LoVo (cell line): ENCODE results near the gene AIRE.

Experiments
- DNase-seq: peaks from one replicate; pipeline ENCODE4 v3.0.0-alpha.2; 2016; ENCODE audit warnings: low spot score

AIRE gene

DNA sequence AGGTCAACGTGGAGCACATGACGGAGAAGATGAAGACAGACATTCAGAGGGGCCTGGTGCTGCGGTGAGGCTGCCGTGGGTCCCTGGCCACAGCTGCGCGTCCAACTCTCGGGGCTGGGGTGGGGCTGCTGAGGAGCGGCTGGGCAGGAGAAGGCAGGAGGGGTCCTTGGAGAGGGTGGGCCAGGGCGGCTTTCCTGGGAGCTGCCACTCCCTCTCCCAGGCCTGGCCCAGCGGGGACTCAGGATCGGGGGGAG, 39.1 kb downstream of the AIRE start:
- no peak for DNase-seq

DNA sequence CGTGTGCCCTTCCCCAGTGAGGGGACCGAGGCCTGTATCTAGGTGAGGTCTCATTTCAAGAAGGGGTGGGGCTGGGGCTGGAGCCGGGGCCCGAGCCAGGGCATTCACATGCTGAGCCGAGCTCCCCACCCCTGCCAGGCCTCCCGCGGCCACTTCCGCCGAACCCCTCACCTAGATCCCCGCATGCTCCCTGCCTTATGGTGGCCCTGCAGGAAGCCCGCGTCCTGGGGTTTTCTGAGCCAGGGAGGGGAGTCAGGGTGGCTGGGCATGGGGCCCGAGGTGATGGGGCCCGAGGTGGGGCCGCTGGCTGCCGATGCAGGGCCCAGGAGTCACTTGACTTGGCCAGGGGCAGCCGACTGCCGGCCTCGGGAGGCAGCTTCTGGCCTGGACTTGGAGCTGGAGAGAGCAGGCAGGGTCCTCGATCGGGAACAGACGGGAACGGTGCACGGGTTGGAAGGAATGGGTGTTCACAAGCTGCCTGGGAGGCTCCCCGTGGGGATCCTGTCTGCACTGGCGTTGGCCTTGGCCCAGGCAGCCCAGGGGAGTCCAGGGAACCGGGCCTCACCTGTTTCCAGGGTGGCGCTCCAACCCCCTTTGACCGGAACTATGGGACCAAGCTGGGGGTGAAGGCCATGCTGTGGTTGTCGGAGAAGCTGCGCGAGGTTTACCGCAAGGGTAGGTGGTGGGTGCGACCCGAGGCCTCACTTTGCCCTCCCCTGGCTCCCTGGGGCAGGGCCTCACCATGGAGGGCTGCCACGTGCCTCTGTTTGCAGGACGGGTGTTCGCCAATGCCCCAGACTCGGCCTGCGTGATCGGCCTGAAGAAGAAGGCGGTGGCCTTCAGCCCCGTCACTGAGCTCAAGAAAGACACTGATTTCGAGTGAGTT, 40.0 kb downstream of the AIRE start:
- no peak for DNase-seq

DNA sequence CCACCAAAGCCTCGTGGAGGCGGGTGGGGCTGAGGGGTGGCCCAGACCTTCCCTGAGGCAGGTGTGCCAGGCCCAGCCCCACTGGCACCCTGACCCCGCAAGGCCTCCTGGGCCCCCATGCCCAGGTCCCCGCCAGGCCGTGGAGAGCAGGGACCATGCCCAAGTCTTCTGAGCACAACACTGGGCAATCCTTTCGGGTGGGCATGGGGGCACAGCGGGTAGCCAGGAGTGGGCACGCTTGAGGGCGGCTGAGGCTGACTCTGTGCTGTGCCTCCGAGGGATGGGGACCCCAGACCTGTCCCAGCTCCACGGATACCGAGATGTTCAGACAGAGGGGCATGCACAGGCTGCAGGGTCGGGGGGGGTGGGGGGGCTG, 40.6 kb downstream of the AIRE start:
- DNase-seq: no peak

DNA sequence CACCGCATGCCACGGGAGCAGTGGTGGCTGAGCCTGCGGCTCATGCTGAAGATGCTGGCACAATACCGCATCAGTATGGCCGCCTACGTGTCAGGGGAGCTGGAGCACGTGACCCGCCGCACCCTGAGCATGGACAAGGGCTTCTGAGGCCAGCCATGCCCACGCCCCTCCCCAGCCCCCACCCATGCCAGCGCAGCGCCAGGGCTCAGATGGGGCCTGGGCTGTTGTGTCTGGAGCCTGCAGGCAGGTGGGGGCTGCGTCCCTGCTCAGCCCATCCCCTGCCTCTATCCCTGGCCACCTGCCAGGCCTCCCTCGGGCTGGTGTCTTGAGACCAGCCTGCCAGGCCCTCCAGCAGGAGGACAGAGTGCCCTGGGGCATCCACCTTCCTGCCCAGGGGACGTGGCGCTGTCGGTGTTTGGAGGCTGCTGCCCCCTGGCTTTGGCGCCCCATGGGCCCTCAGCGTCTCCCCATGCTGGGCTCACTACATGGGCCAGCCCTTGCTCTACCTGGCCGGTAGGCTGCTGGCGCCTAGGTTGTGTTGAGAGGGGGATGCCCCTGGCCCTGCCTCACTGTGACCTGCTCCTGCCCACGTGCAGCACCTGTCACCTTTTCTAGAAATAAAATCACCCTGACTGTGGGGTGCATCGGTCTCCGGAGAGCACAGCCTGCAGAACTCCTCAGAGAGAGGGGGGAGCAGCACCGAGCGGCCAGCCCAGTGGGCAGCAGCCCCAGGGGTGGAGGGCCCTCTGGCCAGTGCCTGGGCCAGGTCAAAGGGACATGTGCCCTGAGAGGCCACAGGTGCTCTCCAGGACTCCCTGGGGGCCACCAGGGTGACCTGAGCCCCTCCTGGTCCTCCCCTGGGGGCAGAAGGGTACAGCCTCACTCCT, 41.3 kb downstream of the AIRE start:
- no peak for DNase-seq

DNA sequence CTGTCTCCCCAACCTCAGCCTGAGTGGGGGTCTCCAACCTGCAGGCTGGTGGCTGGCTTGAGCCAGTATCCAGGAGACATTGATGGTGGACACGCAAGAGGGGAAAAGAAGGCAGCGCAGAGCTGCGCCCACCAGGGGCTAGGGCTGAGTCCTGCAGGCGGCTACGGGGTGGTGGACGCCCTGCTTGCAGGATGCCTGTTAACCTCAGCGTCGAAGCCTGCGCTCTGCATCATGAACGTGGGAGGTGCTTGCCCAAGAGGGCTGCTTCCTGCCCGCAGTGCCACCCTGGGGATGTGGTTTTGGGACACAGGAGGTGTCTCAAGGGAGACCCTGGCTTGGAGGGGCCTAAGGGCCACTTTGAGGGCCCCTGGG, 41.9 kb downstream of the AIRE start:
- DNase-seq: no peak

DNA sequence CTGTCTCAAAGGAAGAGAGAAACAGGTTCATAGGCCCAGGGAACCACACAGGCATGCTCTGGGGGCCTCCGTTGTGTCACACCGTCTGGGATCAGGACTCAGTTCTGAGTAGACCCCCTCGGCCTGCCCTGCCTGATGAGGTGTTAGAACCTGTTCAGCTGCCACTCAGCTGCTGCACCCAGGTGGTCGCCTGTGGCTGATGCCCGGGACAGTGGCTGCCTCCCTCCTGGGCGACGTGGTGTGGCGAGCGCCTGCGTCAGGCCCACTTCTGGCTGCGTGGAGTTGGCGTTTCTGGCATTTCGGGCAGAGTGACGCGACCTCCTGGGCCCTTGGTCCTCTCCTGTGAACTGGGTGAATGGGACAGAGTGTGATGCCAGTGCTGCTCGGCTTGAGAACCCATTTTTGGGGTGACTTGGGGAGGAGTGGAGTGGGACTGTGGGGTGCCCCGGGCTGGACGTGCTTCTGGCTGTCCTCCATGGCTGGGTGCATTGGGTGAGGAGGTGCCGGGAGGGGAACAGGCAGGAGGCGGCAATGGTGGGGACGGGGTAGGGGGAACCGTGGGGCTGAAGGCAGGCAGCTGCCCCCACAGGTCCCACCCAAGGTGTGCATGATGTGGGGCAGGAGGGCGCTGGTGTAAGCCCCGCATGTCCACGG, 42.7 kb downstream of the AIRE start:
- DNase-seq: no peak

DNA sequence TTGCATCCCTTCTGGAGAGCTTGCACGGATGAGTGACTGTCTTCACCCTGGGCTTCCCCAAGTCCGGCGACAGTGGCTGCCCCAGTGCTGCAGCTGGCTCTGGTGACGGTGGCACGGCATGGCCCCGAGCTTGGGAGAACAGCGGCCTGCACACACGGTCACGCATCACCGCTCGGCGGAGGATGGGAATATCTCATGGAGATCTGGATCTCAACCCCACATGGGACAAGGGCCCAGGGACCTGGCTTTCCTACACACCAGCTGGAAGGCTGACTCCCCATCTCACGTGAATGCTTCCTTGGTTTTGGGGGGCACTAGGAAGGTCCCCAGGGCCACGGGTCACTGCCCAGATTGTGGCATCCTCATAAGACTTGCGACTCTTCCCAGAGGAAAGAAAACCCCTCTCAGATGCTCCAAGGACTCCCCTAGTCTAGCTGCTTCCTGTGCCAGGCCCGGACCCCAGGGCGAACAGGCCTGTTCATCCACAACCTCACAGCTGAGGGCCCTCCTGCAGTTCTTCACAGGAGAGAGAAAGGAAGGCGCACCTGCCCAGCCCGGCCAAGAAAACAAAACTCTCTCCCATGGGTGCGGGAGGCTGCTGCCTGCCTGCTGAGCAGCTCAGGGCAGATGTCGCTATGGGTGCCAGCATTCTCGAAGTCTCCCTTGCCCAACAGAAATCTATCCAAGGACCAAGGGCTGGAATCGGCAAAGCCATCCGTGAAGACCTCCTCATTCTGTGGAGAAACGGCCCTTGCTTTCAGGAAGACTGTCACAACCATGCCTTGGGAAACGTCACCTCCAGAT, 43.6 kb downstream of the AIRE start:
- DNase-seq: no peak

DNA sequence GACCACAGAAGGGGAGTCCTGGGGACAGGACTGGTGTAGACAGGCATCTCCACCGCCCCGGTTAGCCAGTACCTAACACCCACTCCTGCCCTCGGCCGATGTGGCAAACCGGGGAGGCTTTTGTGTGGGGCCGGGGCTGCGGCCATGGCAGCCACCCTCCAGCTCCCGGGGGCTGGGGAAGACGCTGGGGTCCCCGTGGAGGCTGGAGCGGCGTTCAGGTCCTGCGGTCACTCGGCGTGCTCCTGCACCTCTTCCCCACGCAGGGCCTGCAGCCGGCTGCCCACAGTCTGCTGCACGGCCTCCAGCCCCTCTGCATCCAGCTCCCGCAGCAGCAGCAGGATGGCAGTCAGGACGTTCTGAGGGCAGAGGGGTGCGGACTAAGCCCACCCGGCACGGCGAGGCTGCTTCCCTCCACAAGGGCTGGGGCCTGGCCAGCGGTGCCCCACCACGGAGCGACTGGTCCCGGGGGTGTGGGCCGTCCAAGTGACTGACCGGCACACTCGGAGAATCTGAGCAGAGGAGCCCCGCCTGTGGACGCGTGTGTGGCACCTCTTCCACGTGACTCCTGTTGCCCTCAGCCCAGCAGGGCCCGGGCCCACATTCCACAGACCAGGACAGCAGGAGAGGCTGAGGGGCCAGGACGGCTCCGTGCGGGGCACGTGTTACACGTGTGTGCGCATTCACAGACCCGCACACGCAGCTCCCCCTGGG, 44.5 kb downstream of the AIRE start:
- DNase-seq: no peak

DNA sequence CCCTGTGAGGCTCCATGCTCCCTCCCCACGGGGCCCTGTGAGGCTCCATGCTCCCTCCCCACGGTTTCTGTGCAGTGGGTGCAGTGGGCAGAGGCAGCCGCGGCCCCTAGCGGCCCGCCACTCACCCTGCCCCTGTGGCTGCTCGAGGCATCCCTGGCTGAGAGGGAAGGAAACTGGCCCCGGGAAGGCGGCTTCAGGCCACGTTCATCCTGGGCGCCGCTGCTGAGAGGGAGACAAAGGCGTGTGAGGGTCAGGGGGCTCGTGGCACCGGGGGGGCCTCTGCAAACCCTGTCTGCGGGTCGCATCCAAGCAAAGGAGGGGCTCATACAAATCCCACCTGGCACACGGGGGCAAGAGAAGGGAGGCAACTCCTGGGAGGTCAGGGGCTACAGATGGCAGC, 45.0 kb downstream of the AIRE start:
- DNase-seq: no peak

DNA sequence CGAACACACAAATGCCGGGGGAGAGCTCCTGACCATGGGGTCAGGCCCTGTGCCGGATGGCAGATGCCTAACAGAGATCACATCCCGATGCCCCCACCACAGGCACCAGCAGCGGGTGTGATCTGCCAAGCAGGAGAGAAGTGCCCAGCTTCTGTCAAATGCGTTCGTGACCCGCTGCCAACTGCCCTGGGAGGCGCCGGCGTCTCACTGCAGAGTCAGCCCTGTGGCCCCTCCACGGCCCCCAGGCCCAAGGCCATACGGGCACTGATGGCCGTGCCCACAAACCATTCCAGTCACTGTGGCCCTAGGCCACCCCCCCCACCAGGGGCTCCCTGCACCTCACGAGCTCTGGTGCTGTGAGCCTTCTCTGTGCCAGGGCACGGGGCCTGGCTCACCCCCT, 45.5 kb downstream of the AIRE start:
- DNase-seq: no peak

DNA sequence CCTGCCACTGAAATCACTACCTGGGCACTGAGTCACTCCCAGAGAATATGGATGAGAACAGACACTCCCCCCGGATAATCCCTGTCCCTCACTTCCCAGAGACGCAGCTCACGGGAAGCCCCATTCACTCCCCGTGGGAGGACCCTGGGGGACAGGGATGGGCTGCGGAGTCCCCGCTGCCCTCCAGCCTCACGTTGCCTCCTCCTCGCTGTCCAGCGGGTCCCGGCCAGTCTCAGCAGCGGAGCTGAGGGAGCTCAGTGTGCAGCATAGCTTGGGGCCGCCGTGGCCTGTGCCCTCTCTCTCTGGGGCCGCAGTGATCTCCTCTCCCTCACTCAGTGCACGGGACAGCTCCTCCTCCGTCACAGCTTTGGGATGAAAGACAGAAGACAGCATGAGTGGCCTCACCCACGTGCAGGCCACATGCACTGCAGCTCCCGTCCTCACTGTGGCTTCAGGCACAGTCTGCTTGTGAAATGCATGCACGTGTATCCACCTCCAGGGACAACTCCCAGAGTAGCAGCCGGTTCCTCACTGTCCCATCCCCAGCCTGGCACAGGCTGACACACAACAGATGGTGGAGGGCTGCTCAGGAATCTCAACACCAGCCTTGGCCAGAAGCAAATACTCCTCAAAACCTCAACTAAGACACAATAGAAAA, 46.1 kb downstream of the AIRE start:
- no peak for DNase-seq

DNA sequence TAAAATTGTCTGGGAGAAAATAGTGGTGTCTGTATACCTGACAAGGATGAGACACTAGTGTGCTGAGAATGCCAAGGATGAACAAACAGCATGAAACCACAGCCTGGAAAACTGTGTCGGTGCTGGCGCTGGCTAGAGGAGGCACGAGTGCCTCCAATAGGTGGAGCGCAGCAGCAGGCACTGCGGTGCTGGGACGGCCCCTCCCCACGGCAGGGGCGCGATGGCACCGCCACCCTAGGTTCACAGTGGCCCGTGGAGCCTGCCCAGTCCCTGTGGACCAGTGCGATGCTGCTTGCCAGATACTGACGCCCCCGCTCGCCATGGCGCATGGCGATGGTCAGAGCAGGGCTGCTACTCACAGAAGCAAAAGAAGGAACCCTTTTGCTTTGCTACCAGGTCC, 46.7 kb downstream of the AIRE start:
- DNase-seq: no peak

DNA sequence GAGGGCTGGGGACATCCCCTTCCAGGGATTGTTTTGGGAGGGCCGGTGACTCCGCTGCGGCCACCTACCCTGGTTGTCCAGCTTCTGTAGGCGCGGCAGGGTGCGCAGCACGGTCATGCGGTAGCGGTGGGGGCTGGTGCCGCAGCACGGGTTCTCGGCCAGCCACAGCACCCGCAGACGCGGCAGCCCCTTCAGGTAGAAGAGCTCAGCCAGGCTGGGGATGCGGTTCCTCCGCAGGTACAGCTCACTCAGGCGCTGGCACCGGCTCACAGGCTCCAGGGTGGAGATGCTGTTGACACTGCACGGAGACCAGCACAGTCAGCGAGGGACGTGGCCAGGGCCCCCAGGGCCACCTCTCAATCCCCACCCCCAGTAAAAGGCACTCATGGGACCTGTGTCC, 47.3 kb downstream of the AIRE start:
- DNase-seq: no peak

DNA sequence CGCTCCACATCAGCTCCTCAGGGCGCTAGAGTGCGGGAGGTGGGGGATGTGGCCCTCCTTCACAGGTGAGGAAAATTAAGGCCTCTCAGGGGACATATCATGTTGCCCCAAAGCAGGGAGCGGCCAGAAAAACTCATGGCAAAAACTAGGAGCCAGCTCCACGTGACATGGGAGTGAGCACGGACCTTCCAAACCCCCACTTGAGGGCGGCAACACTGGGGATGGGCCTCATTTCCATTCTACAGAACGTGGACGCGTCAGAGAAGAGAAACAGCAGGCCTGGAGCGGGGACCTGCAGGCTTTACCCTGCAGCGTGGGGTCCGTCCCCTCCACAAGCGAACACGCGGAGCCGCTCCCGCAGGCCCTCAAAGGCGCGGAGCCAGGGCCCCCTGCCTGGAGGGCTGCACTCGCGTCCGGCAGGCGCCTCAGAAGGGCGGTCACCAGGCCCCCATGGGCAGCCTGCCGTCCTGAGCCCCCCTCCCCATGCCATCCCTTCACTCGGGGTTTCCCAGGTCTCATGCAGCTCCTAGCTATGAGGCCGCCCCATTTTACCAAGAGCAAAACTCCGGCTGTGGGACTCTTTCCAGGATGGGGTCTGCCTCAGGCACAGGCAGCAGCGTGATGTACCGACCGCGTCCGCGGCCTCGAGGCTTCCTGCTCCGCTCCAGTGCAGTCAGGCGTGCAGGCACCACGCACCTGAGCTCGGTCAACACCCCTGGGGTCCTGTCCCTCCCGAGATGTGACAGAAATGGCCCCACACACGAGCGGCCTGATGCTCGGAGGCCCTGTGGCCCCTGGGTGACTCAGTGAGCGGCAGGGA, 48.0 kb downstream of the AIRE start:
- no peak for DNase-seq

DNA sequence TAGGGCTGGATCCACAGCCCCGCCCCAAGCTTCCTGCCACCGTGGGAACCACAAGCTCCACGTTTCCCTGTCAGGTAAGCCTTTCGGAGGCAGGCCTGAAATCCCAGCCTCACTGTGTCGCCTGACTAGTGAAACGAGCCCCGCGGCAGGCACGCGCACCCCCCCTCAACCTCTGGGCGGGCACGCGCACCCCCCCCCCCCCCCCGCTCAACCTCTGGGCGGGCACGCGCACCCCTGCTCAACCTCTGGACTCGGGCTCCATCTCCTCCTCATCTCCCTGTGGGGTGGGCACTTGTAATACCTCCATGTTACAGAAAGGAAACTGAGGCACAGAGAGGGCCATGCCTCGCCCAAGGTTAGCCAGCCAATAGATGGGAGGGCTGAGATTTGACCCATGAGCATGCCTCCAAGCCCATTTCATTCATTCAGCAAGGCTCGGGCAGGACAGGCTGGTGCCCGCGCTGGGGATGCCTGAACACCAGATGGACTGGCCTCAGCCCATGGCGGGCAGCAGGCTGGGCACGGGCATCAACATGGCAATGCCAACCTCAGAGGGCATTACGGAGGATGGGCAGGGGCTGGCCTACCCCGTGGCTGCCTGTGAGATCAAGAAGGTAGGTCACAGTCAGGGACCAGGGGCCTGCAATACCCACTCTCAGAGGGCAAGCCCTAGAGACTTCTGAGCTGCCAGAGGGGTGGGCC, 48.8 kb downstream of the AIRE start:
- no peak for DNase-seq

DNA sequence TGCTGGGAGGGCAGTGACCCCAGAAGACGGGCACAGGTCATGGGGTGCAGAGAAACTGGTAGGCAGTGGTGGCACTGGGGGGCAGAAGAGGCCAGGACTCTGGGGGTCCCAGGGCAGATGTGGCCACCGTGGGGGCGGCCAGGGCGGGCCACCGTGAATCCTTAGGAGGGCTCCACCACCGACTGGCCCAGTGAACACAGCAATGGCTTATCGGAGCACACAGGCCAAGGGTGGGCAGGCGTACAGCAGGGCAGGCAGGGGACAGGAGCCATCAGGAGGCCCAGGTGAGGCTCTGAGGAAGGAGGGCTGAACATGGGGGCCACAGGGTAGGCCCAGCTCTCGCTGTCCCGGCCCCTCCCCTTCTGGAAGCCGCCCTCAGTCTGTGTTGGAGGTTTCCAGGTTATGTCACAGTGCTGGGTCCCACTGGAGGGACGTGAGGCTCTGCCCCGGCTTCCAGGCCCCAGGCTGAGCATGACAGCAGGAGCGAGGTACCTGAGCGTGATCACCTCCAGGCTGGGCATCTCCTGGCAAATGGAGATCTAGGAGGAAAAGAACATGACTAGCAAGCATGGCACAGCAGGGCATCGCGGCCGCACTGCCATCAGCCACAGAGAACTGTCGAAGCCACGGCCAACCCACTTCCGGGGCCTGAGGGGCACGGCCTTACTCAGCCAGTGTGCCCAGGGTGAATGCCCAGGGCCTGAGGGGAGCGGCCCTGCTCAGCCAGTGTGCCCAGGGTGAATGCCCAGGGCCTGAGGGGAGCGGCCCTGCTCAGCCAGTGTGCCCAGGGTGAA, 49.8 kb downstream of the AIRE start:
- DNase-seq: no peak

DNA sequence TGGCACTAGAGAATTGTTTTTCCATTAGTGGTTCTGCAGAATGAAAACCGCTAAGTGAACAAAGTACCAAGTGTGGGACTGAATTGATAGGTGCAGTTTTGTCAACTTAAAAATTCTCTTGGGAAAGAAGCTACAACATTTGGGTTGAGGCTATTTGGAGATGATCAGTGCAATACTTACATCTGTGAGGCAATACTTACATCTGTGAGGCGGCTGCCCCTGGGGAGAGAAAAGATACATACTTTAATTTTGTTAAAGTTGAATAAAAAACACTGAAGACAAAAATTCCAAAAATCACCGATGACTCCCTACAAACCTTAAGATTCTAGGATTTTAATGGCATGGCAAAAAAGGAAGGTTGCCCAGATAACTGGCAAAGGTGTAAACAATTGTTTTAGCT, 51.8 kb downstream of the AIRE start:
- DNase-seq: no peak
